Fibroblast of the conjunctiva (primary cell): ENCODE measurements around the gene PDIA2.

ENCODE experiments used
- DNase-seq: peaks from one replicate; pipeline ENCODE4 v3.0.0-alpha.2; 2010; ENCODE audit warnings: low read depth

The PDIA2 gene

DNA sequence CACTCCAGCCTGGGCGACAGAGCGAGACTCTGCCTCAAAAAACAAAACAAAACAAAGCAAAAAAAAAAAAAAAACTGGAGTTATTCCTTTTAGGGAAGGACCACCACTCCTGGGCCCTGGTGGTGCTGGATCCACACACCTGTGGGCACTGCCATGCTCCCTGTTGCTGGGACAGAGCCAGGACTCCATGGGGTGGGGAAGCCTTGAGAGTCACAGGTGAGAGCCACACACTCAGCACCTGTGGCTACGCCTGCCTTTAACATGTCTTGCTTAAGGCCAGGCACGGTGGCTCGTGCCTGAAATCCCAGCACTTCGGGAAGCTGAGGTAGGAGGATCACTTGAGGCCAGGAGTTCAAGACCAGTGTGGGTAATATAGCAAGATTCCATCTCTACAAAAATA is 18.3 kb downstream of the PDIA2 start:
- DNase-seq = no peak

DNA sequence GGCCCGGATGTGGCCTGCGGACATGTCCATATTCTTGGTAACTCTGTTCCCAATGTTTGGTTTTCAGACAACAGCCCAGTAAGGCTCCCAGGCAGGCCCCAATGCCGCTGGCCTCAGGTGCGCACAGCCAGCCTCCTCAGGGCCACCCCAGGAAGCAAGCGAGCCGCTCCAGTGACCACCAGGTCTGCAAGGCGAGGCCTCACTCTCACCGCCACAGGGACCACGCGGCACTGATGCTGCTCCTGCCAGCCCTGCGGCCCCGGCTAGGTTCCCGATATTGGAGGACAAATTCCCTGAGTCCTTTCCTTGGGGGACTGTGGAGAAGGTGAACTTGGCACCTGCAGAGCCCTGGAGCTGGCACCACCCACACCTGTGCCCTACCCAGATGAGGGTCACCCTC is 19.0 kb downstream of the PDIA2 start:
- no peak for DNase-seq

DNA sequence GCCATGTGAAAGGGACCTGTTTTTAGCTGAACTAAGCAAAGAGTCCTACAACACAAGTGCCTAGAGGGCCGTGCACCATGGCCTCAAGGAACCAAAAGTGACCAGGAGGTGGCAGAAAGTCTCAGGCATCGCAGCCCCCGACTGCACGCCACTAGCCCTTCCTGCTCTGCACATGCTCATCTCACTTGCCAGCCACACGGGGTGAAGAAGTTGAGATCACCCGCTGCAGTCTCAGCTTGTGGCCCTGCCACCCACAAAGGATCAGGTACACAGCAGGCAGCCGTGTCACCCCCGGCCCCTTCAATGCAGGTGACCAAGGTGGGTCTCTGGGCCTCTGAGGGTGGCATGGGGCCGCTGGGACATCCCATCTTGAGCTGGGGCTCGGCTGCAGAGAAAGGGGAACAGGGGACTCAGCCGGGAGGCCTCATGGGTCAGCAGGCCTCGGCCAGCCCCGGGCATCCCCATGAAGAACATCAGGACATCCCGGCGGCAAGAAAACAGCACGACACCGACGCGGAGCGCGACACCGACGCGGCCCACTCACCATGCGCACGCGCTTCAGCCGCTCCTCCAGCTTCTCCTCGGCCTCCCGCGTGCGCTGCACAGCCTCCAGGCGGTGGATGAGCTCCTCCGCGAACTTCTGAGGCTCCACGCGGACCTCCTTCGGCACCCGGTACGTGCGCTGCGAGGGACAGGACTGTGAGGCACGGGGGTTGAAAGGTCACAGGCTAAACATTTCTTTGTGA is 21.0 kb downstream of the PDIA2 start:
- DNase-seq = no peak

DNA sequence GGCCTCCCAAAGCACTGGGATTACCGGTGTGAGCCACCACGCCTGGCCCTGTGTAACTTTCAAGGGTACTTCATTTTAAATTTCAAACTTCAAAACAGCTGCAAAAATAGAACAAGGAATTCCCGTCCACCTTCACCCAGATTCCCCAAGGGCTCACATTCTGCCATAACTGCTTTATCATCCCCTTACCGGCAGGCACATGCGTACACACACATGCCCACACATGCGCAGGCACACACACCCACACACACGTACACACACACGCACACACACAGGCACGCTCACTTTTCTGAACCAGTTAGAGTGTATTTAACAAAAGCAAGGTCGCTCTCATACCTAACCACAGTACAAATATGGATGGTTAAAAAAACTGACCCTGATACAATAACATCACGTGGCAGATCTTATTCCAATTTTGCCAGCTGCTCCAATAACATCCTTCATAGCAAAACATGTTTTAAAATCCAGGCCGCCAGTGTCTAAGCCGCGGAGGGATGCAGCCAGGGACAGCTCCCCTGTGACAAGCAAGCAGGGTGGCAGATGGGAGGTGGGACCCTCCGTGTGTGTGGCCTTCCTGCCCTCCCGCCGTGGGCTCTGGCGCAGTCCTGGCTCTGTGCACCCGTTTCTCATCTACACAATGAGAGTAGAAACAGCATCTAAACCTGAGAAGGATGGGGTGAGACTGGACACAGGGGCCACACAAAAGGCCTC is 23.1 kb downstream of the PDIA2 start:
- DNase-seq = no peak

DNA sequence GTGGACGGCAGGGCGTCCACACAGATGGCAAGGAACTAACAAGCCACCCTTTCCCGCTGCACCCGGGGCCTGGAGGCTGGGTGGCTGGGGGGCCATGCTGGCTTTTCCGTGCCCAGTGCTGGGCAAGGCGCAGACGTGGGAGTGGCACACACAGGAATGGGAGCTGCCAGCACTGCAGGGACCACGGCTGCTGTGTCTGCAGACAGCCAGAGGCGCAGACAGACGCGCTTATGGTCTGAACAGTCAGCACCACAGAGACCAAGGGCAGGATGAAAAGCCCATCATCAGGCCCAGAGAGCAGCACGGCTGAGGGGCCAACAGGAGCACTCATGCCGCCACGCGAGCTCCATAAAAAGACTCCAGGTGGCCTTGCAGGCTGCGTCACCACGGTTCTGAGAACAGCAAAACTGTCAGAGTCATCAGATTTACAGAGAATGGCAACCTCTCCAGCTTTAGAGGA is 24.0 kb downstream of the PDIA2 start:
- DNase-seq = no peak

DNA sequence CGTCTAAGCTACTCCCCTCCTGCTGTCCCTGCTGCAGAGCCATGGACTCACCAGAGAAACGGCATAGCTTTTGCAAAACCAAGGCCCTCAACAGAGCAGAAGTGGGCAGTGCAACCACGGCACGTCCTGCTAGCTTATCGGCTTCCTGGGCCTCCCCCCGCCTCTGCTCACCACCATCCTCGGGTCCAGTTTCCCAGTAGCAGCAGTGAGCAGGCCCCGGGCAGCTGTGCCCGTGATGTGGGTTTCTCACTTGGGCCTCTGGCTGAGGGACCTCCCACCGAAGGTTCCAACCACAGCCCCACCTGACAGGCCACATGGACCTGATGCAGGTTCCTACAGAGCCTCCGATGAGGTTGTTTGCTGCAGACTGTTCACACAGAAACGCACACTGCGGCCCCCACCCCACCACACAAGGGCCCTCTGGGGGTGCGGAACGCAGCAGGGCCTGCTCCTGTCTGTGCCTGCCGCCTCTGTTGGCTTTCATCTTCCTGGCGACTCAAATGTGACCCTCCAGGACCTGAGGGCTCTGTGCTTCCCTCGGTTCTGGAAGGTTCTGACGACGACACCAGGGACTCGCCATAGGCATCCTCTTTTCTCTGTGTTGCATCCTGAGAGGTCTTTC is 24.8 kb downstream of the PDIA2 start:
- no peak for DNase-seq

DNA sequence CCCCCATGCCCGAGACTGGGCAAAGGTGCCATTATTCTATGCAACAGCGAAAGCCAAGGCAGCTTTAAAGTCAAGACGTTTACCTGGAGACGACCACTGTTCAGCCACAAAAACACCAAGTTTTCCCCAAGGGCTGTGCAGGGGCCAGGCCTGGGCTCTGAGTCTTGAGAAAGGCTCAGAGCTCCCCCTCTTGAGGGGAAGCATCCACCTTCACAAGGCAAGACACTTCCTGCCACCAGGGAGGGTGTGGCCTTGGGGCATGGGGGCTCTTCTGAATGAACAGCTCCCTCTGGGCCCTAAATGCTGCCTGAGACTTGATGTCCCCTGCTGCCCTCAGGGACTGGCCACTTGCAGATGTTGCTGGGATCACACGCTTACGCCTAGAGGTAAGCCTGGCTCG is 26.5 kb downstream of the PDIA2 start:
- DNase-seq = no peak

DNA sequence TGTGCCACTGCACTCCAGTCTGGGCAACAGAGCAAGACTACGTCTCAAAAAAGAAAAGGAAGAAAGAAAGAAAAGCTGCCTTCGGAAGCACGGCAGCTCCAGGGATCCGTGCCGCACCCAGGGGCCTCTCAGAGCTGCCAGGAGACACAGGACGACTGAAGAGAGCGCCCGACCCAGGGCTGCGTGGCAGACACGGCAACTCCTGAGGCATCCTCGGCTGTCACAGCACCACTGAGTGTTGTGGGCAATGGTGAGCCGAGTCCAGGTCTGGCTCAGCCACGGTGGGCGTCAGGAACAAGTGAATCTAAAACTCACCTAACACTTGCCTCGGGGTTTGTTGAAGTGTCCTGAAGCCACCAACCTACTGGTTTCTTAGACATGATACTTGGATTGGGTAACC is 28.8 kb downstream of the PDIA2 start:
- DNase-seq = no peak

DNA sequence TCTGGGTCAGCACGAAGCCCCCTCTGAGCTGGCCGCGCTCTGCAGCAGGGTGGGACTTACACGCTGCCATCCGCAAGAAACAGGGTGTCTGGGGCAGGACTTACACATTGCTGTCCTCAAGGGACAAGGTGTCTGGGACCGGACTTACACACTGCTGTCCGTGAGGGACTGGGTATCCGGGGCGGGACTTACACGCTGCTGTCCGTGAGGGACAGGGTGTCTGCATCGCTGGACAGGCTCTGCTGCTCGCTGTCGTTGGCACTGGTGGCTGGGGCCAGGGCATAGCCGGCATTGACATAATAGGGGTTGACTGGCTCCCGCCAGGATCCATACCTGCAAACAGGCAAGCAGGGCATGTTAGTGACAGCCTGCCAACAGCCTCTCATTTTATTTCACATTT is 31.4 kb downstream of the PDIA2 start:
- DNase-seq = no peak

DNA sequence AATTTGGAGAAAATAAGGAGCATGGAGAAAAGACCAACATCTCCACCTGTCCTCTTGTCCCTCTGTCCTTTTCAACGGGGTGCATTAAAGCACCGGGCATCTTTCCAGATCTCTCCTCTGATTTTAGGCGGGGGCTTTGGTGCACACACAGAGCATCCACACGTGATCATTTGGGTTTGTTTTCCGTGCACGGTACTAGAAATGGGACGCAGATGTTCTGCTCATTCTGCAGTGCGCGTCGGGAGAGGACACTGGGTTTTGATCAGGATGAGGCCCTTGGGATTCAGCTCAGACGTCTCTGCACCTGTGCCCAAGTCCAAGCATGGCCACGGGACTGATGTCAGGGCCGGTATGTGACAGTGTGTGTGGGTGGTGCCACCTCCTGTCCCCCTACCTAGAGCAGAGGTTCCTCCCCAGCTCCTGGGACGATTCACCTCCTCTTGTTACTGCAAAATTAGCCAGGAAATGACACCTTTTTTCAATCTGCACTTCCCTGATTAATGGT is 31.9 kb downstream of the PDIA2 start:
- DNase-seq = no peak

DNA sequence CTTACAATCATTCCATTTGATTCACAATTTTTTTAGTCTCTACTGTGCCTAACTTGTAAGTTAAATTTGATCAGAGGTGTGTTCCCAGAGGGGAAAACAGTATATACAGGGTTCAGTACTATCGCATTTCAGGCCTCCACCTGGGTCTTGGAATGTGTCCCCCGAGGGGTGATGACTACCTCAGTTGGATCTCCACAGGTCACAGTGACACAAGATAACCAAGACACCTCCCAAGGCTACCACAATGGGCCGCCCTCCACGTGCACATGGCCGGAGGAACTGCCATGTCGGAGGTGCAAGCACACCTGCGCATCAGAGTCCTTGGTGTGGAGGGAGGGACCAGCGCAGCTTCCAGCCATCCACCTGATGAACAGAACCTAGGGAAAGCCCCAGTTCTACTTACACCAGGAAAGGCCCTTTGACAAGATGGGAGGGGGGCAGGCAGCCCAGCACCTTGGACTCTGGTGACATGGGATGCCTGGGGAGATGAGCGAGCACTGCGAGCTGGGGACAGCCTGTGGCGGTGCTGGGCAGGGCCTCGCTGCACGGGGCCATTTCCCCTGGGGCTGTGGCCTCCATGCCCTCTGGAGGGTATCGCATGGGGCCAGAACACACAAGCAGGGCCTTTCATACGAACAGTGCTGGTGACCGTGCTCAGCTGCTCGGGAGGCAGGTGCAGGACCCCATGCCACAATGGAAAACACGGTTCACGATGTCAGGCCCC is 33.9 kb downstream of the PDIA2 start:
- no peak for DNase-seq

DNA sequence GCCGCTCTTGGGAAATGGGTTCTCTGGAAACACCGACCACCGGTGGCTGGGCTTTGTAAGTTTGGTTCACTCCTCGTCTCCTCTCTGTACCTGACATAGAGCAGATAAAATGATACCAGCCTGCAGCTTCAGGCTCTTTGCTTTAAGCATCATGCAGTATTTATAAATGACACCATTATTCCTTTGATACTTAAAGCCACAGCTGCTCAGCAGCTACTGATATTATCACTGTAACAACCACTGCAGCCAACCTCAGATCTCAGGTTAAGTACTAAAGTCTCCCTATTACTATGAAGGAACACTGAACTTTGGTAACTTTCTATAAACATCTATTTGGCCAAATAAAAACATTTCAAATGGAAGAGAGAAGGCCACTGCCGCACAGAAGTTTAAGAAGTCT is 34.6 kb downstream of the PDIA2 start:
- DNase-seq = no peak

DNA sequence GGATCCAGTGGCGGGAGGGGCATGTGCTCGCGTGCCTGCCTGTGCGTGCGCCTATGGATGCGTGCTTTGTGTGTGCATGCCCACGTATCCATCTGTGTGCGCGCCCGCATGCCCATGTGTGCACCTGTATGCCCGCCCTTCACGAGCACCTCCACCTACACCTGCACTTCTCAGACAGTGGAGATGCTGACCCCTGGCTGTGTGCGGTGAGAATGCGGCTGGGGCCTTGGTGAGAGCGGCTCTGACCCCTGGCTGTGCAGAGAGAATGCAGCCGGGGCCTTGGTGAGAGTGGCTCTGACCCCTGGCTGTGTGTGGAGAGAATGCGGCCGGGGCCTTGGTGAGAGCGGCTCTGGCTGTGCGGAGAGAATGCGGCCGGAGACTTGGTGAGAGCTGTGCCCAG is 35.7 kb downstream of the PDIA2 start:
- DNase-seq = no peak

DNA sequence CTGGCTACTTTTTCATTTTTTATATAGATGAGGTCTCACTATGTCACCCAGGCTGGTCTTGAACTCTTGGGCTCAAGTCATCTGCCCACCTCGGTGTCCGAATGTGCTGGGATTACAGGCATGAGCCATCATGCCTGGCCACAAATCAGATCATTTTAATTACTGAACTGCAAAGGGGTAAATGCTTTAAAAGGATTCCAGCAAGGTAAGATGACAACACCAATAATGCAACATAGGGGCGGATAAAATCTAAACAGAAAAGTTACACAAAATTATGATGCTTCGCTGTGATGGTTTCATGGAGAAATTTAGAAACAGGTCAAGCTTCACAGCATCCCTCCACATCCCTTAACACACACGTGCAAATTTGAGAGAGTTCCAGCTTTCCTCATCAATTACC is 37.2 kb downstream of the PDIA2 start:
- no peak for DNase-seq

DNA sequence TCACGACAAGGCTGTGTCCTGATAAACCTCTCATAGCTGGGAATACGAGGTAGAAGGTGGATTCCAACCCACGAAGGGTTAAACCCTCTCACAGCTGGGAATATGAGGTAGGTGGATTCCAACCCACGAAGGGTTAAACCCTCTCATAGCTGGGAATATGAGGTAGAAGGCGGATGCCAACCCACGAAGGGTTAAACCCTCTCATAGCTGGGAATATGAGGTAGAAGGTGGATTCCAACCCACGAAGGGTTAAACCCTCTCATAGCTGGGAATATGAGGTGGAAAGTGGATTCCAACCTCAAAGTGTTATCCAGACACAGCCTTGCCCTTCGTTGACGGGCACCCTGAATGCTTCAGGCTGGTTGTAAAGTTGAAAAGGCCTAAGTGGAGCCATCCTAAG is 38.6 kb downstream of the PDIA2 start:
- DNase-seq = no peak

DNA sequence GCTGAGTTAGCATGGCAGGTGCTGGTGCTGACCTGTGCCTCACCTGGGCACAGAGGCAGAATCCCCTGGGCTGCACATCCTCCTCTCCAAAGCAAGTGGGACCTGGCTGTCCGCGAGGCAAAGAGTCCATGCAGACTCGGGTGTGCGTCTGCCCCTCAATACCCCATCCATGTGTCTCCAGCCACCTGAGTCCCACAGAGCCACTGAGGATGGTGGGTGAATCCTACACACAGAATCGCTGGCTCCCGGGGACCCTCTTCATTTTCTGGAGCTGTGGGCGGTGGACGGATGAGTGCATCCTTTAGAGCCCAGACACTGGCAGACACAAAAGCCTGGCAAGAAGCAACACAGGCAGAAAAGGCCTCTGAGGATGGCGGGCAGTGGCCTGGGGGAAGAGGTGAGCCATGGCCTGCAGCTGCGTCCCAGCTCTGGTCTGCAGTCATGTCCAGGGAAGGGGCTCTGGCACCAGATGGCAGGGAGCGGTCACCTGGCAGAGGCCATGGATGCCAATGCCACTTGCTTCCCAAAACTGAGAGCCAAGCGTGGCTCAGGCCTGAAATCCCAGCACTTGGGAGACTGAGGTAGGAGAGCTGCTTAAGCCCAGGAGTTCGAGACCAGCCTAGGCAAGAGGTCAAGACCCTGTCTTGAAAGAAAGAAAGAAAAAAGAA is 39.6 kb downstream of the PDIA2 start:
- DNase-seq = no peak

DNA sequence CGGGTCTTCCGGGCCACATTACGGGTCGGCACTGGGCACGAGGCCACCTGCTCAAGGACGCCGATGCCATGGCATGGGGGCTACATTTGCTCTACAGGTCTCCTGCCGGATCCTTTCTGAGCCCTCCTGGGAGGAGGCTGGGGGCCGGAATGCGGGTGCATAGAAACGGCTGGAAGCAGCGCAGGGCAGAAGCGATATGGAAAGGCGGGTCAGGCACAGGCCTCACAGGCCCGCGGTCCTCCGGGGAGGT is 41.2 kb downstream of the PDIA2 start:
- no peak for DNase-seq

DNA sequence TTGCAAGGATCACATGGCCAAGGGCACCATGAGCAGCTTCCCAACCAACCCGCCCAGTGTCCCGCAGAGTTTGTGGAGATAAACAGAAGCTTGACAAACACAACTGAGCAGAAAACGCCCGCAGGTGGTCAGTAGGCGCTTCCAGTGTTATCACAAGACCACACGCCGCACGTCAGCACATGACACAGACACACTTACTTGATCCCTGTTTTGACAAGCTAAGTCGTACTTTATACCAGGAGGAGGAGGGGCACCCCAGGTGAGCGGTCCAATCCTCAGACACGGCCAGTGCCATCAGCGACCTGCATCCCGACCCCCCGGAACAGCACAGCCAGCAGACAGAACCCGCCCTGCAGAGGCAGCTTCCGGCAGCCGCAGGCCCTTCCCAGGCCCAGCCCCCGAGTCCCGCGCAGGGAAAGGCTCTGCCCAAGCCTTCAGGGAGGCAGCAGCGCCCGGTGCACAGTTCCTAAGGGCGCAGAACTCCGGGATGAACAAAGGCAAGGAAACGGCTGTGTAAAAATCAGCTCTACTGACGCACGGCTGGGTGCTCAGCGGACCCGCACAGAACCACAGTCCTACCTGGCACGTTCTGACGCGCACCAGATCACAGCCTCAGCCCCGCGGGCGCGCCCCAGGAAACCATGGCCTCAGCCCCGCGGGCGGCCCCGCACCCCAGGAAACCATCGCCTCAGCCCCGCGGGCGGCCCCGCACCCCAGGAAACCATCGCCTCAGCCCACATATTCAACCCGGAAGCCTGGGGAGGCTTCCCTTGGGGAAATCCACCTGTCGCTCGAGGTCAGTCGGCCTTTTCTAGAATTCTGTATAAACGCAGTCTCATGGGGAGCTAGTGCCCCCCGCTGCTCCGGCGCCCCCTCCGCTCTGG is 41.7 kb downstream of the PDIA2 start:
- no peak for DNase-seq

DNA sequence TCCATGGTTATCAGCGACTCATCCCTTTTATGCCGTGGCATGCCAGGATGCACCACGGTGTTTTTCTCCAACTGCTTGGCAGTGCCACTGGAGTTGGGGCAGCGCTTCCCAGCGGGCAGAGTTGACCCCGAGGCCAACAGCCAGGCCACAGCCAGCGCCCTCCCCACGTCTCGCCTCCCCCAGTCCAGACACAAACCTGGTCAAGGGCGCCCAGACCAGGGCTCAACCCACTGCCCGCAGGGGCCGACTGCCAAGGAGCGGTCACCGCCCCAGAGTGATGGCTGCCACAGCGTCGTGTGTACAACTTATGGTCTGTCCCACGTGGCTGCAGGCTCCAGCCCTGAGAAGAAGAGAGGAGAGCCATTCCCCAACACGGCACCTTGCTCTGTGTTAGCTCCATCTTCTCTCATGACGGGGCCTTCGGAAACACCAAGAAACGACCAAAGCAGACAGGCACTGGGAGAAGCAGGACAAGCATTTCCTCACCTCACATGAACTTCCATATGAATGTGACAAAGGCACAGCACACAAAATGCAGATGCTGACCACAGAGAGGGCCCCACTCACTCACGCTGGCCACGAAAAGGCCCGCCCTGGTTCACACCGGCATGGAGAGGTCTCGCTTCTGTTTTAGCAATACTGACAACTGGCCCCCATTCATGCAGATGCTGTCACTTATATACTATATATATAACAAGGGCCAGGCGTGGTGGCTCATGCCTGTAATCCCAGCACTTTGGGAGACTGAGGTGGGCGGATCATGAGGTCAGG is 42.6 kb downstream of the PDIA2 start:
- DNase-seq = no peak

DNA sequence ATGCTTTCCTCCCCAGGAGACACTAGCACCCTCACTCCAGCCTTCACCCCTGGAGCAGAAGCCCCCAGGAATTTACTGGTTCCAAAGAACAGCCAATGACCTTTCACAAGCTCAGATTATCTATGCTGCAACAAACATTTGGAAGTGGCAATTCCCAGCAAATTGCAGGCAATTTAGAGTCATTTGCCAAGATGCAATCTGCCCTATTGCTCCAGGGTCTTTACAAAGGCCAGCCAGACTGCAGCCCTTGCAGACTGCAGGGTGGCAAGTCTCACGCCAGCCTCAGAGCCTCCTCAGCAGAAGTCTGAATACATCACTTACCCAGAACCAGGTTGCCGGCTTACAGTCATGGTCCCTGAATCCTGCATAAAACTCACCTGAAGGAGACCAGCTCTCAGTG is 47.8 kb downstream of the PDIA2 start:
- no peak for DNase-seq
